HepG2 (cell line): ENCODE results near the gene FNBP1L. TPM values are rescaled to one million over a fixed set of nuclear protein-coding genes. Genes with fewer than 3 reads are reported as not detected.

Experiments used
- ATAC-seq: fragments of 200-7000 bp; cut with Tn5 transposase; 3 replicates; pipeline ENCODE4 v1.9.1; 2020; ENCODE audit warnings: mild to moderate bottlenecking, moderate library complexity
- BruUV-seq: library from RNA; stranded (reverse); fragments of 400-500 nt; replicated peaks from 2 replicates; lab custom pipeline; 2021; lab: Mats Ljungman, UMichigan
- CTCF ChIA-PET: fragments of 300-600 bp; formaldehyde crosslinking; extraction: SDS; loops from one replicate; lab custom pipeline; 2021; ENCODE audit warnings: low total read pairs, inconsistent platforms, low intra/inter-chr PET ratio; lab: Yijun Ruan, JAX
- POLR2A ChIA-PET: fragments of 350-600 bp; sonication (Branson Sonifier 250); formaldehyde crosslinking; loops from one replicate; lab custom pipeline; 2020; ENCODE audit warnings: antibody characterized with exemption, inconsistent platforms; lab: Yijun Ruan, JAX
- DNase-seq: peaks from one replicate; pipeline ENCODE4 v3.0.0-alpha.2; 2015; ENCODE audit warnings: low spot score
- FAIRE-seq: peaks from 3 replicates; lab custom pipeline; 2011; peaks lifted over from hg19 to GRCh38; lab: Jason Lieb, UNC
- H2AFZ ChIP-seq: one replicate; pipeline ENCODE4 v1.6.1; 2011; ENCODE audit warnings: low read length, inconsistent platforms
- H3K27ac ChIP-seq: fragments of 300-600 bp; 3 replicates; pipeline ENCODE4 v1.8.0; 2011; ENCODE audit warnings: mixed run types, mild to moderate bottlenecking, mixed read lengths, low read length, inconsistent platforms; ENCODE audit not compliant: insufficient read depth; ENCODE audit errors: extremely low read length
- H3K27me3 ChIP-seq, 2 experiments: fragments of 200-600 bp in 1 of 2; 2 replicates in 1 of 2; 3 replicates in 1 of 2; pipeline versions ENCODE4 v1.6.0 to v1.8.0; 2011; ENCODE audit warnings: low read length in 2 of 2, mild to moderate bottlenecking in 2 of 2, moderate library complexity in 2 of 2, inconsistent platforms in 1 of 2; ENCODE audit not compliant: insufficient read depth in 2 of 2, control insufficient read depth in 1 of 2
- H3K36me3 ChIP-seq, 2 experiments: fragments of 200-600 bp in 1 of 2; replicated peaks in 1 of 2; 2 replicates in 1 of 2; 3 replicates in 1 of 2; pipeline versions ENCODE4 v1.5.1 to v1.8.0; 2011; ENCODE audit warnings: low read length in 2 of 2, inconsistent platforms in 1 of 2; ENCODE audit not compliant: insufficient read depth in 2 of 2, control insufficient read depth in 1 of 2
- H3K4me1 ChIP-seq: 2 replicates; pipeline ENCODE4 v1.5.1; 2012; ENCODE audit warnings: low read length, inconsistent platforms; ENCODE audit not compliant: insufficient read depth
- H3K4me2 ChIP-seq: 2 replicates; pipeline ENCODE4 v1.6.0; 2011; ENCODE audit warnings: low read depth, low read length, inconsistent platforms
- H3K4me3 ChIP-seq, 3 experiments: fragments of 200-600 bp in 1 of 3; sonication (generic), shearing (Covaris generic) in 1 of 3; replicated peaks in 1 of 3; 2 replicates each; pipeline ENCODE4 v1.5.1; 2011 to 2016; ENCODE audit warnings: low read length in 3 of 3, inconsistent platforms in 2 of 3, low read depth in 2 of 3, mild to moderate bottlenecking in 2 of 3, control low read depth in 1 of 3, mixed read lengths in 1 of 3; ENCODE audit not compliant: insufficient read depth in 1 of 3
- H3K79me2 ChIP-seq: one replicate; pipeline ENCODE4 v1.6.1; 2011; ENCODE audit warnings: low read length, inconsistent platforms; ENCODE audit not compliant: insufficient read depth
- H3K9ac ChIP-seq: 2 replicates; pipeline ENCODE4 v1.6.0; 2011; ENCODE audit warnings: mild to moderate bottlenecking, low read depth, low read length, inconsistent platforms; ENCODE audit not compliant: insufficient read depth
- H3K9me3 ChIP-seq: 2 replicates; pipeline ENCODE4 v1.5.1; 2012; ENCODE audit warnings: mild to moderate bottlenecking, low read length
- H4K20me1 ChIP-seq: 2 replicates; pipeline ENCODE4 v1.6.0; 2011; ENCODE audit warnings: inconsistent platforms, mild to moderate bottlenecking, low read length, moderate library complexity; ENCODE audit not compliant: insufficient read depth
- CEBPB ChIP-seq: IDR thresholded peaks from 2 replicates; pipeline ENCODE4 v1.6.1; 2011; ENCODE audit warnings: low read depth, low read length, improper control_type of control experiment, borderline replicate concordance
- ZNF142 ChIP-seq: sonication (generic); formaldehyde crosslinking; IDR thresholded peaks from 2 replicates; pipeline ENCODE4 v1.4.0; 2020; ENCODE audit warnings: missing genetic modification reagents
- ZNF777 ChIP-seq: sonication (generic); formaldehyde crosslinking; IDR thresholded peaks from 2 replicates; pipeline ENCODE4 v1.4.0; 2020; ENCODE audit warnings: missing genetic modification reagents
- ZSCAN31 ChIP-seq: sonication (generic); formaldehyde crosslinking; IDR thresholded peaks from 2 replicates; pipeline ENCODE4 v1.5.0; 2020; ENCODE audit warnings: low read depth, mild to moderate bottlenecking, missing genetic modification reagents
- WGBS: methylation state at CpG from one replicate; pipeline ENCODE4 v1.1.6; 2017; ENCODE audit warnings: low lambda C conversion rate; 5-methylcytosine and 5-hydroxymethylcytosine counted together
- in situ Hi-C: cut with HindIII; loops from 2 replicates; pipeline ENCODE4 v1.10.0; 2017; ENCODE audit warnings: low pct_unique_long_range_greater_than_20kb; ENCODE audit not compliant: extremely low pct_ligation_motif_present
- intact Hi-C: fragments of 100-400 bp; cut with micrococcal nuclease; formaldehyde crosslinking; loops from one replicate; pipeline ENCODE4 v1.10.0; 2022; ENCODE audit not compliant: unreplicated experiment
- polyA plus RNA-seq, 8 experiments: library from polyadenylated mRNA; depleted of rRNA in 3 of 8; stranded (reverse) in 7 of 8; unstranded in 1 of 8; fragments of >200 nt; fragmentation: Illumina TruSeq in 4 of 8; extraction: Trizol in 4 of 8; gene quantifications; 2 replicates each; pipeline versions ENCODE4 v1.2.1 to v1.2.3, GENCODE V29; 2011 to 2016; ENCODE audit warnings: low read depth in 4 of 8, missing spikeins in 1 of 8, mixed read lengths in 1 of 8; ENCODE audit not compliant: insufficient read depth in 1 of 8
- total RNA-seq, 5 experiments: library from RNA; depleted of rRNA; stranded (reverse); fragments of >200 nt; fragmentation: Illumina TruSeq; extraction: Trizol; gene quantifications; 2 replicates each; pipeline ENCODE4 v1.2.3, GENCODE V29; 2016; ENCODE audit warnings: low read depth in 1 of 5

FNBP1L gene
- total and polyA plus RNA-seq, 2 of the 13 experiments (the other 11 are each of a cell fraction or from before 2014, with no cell fraction given) = 24.1 to 27.1 TPM

GRCh38 chr1:93566227-93566626 lies 118.3 kb downstream of the FNBP1L start:
- H3K4me2 ChIP-seq = no peak overlapping the region
- no peak overlapping the region for H3K9ac ChIP-seq

More at GRCh38 chr1:93566227-93566626, 118.3 kb downstream of the FNBP1L start:
- Histone ChIP-seq H4K20me1 (no peaks in the 10 kb centered on the region), H3K4me1 (no peaks in the 10 kb centered on the region), H3K27me3 (no peaks in the 10 kb centered on the region), H3K4me3 (no peak overlapping the region), H3K79me2 (no peaks in the 10 kb centered on the region), H3K27ac (no peak overlapping the region), H3K36me3 (peaks cover 6 to 36% of the 10 kb centered on the region in 2 experiments; a peak in 4 of 5 replicates), H3K9me3 (no peaks in the 10 kb centered on the region), H2AFZ (no peak overlapping the region)
- intact Hi-C loops (no loop called here), in situ Hi-C loops (no loop called here)
- no peak for DNase-seq
- no peak for FAIRE-seq
- BruUV-seq = no TSS peak
- ChIA-PET POLR2A (no interaction called here), CTCF (no interaction called here)
- ATAC-seq = no peak; the same call in 2 of the 3 replicates
- TF ChIP-seq ZNF142 (no peak), ZNF777 (CRISPR knock-in tag) (no peak), ZSCAN31 (CRISPR knock-in tag) (no peak), CEBPB (peak; percentile 30; the same call in 1 of the 2 replicates)
- WGBS = 97% methylated on average over 10 of the region's 10 CpGs
